ENCODE data around the gene MYO18B. TPM values are rescaled to one million over a fixed set of nuclear protein-coding genes. Genes with fewer than 3 reads are reported as not detected.

The MYO18B gene
- total and polyA plus RNA-seq, 2 donors (not counting 3 experiments of a cell fraction or from before 2014, with no cell fraction given): 0.01 TPM; not detected in 1

DNA sequence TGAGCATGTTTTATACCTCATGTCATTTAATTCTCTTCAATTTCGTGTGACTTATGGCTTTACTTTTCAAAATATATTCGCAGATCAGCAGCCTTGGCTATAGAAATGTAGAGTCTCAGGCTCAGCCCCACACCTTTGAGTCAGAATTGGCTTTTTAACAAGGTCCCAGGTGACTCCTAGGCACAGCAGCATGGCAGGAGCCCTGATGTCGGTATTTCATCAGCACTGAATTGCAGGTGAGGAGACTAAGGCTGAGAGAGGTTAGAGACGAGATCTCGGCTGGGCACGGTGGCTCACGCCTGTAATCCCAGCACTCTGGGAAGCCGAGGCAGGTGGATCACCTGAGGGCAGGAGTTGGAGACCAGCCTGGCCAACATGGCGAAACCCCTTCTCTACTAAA, 230.4 kb downstream of the MYO18B start:
- Histone ChIP-seq H3K9ac (replicated peaks; ENCODE audit: extremely low read depth, insufficient read depth, low read length) (no peak overlapping the region), H3K9me1 (replicated peaks; ENCODE audit: control insufficient read depth, extremely low read depth, insufficient read depth, low read length) (no peaks in the 10 kb centered on the region), H3K79me2 (ENCODE audit: control insufficient read depth, insufficient read depth, low read length) (no peaks in the 10 kb centered on the region), H3K4me3 (replicated peaks in 1 of 3; ENCODE audit: insufficient read depth in 1 of 3, low read depth in 1 of 3, low read length in 3 of 3) (no peak overlapping the region), H3K9me3 (replicated peaks; ENCODE audit: control insufficient read depth, insufficient read depth, low read length) (peaks cover 4% of the 10 kb centered on the region), H3K4me1 (ENCODE audit: control insufficient read depth, extremely low read depth, insufficient read depth, low read length) (no peaks in the 10 kb centered on the region), H3K27ac (ENCODE audit: insufficient read depth, low read depth, low read length) (no peak overlapping the region), H2AFZ (ENCODE audit: low read depth, low read length) (no peak overlapping the region), H3K4me2 (ENCODE audit: insufficient read depth, low read length) (no peak overlapping the region), H3K36me3 (ENCODE audit: control insufficient read depth in 2 of 2, extremely low read depth in 1 of 2, insufficient read depth in 2 of 2, low read length in 2 of 2) (no peaks in the 10 kb centered on the region), H3K27me3 (ENCODE audit: control insufficient read depth in 2 of 2, insufficient read depth in 2 of 2, low read length in 2 of 2) (no peaks in the 10 kb centered on the region), H4K20me1 (replicated peaks; ENCODE audit: control insufficient read depth, extremely low read depth, insufficient read depth, low read length) (no peaks in the 10 kb centered on the region)
- DNase-seq (ENCODE audit: low read depth, low spot score): no peak
- TF ChIP-seq, protein P1, sequence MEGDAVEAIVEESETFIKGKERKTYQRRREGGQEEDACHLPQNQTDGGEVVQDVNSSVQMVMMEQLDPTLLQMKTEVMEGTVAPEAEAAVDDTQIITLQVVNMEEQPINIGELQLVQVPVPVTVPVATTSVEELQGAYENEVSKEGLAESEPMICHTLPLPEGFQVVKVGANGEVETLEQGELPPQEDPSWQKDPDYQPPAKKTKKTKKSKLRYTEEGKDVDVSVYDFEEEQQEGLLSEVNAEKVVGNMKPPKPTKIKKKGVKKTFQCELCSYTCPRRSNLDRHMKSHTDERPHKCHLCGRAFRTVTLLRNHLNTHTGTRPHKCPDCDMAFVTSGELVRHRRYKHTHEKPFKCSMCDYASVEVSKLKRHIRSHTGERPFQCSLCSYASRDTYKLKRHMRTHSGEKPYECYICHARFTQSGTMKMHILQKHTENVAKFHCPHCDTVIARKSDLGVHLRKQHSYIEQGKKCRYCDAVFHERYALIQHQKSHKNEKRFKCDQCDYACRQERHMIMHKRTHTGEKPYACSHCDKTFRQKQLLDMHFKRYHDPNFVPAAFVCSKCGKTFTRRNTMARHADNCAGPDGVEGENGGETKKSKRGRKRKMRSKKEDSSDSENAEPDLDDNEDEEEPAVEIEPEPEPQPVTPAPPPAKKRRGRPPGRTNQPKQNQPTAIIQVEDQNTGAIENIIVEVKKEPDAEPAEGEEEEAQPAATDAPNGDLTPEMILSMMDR (IDR thresholded peaks at IDR 0.05; ENCODE audit: extremely low read depth in 1 of 2, insufficient read depth in 1 of 2, low read depth in 1 of 2, low read length in 2 of 2): no peak
- TF ChIP-seq FOS (IDR thresholded peaks at IDR 0.05; ENCODE audit: borderline replicate concordance, insufficient read depth, low read length) (no peak), GATA2 (IDR thresholded peaks at IDR 0.05; ENCODE audit: insufficient read depth, insufficient read length, low read depth, low read length) (no peak), POLR2AphosphoS5 (IDR thresholded peaks at IDR 0.05; ENCODE audit: insufficient read depth, low read depth, low read length) (no peak), POLR2A (IDR thresholded peaks at IDR 0.05; ENCODE audit: low read depth, low read length) (no peak), EZH2 (IDR thresholded peaks at IDR 0.05; ENCODE audit: borderline replicate concordance, low read depth, low read length, severe bottlenecking) (no peak), MYC (IDR thresholded peaks at IDR 0.05; ENCODE audit: low read depth, low read length) (no peak), JUN (IDR thresholded peaks at IDR 0.05; ENCODE audit: borderline replicate concordance, insufficient read depth, insufficient read length, low read depth) (no peak)
- TF ChIP-seq, protein P2, sequence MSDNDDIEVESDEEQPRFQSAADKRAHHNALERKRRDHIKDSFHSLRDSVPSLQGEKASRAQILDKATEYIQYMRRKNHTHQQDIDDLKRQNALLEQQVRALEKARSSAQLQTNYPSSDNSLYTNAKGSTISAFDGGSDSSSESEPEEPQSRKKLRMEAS (IDR thresholded peaks at IDR 0.05; ENCODE audit: insufficient read depth, insufficient read length): no peak
- no TSS peak for BruUV-seq (replicated peaks)
- ChIA-PET POLR2A (no interaction called here), CTCF (no interaction called here)
- dilution Hi-C loops (cut with MboI; ENCODE audit: extremely low pct_ligation_motif_present, low sequenced_read_pairs) (no loop called here), intact Hi-C loops (cut with micrococcal nuclease) (no loop called here)
- FAIRE-seq: no peak

All from endothelial cell of umbilical vein (primary cell).